Rectal smooth muscle tissue (tissue), 1 donor: ENCODE data around the gene NBEA.

ENCODE experiments used
- H3K27ac ChIP-seq: one replicate; pipeline ENCODE4 v1.7.0; 2013; ENCODE audit warnings: low read depth, low read length, inconsistent platforms
- H3K27me3 ChIP-seq: one replicate; pipeline ENCODE4 v1.7.0; 2013; ENCODE audit warnings: low read length; ENCODE audit not compliant: control insufficient read depth, insufficient read depth
- H3K36me3 ChIP-seq: one replicate; pipeline ENCODE4 v1.7.0; 2013; ENCODE audit warnings: low read length; ENCODE audit not compliant: control insufficient read depth, insufficient read depth
- H3K4me1 ChIP-seq: one replicate; pipeline ENCODE4 v1.7.0; 2013; ENCODE audit warnings: low read length; ENCODE audit not compliant: control insufficient read depth, insufficient read depth
- H3K4me3 ChIP-seq: one replicate; pipeline ENCODE4 v1.7.0; 2013; ENCODE audit warnings: low read length
- H3K9ac ChIP-seq: one replicate; pipeline ENCODE4 v1.7.0; 2013; ENCODE audit warnings: low read length

Gene NBEA

GRCh38 chr13:35499676-35500075 lies 557.6 kb downstream of the NBEA start:
- Histone ChIP-seq H3K4me1 (no peaks in the 10 kb centered on the region), H3K36me3 (no peaks in the 10 kb centered on the region), H3K27me3 (no peaks in the 10 kb centered on the region), H3K9ac (no peak overlapping the region), H3K4me3 (no peak overlapping the region), H3K27ac (no peak overlapping the region)

- Histone ChIP-seq H3K27me3 (no peaks in the 10 kb centered on the region), H3K36me3 (no peaks in the 10 kb centered on the region), H3K4me3 (no peak overlapping the region), H3K27ac (no peak overlapping the region), H3K9ac (no peak overlapping the region), H3K4me1 (no peaks in the 10 kb centered on the region)
These were observed 558.1 kb downstream of the NBEA start for GRCh38 chr13:35500144-35500543.

- Histone ChIP-seq H3K27me3 (no peaks in the 10 kb centered on the region), H3K4me1 (no peaks in the 10 kb centered on the region), H3K9ac (no peak overlapping the region), H3K27ac (no peak overlapping the region), H3K36me3 (no peaks in the 10 kb centered on the region), H3K4me3 (no peak overlapping the region)
These were observed 559.7 kb downstream of the NBEA start for GRCh38 chr13:35501661-35502235.

GRCh38 chr13:35502456-35502855 lies 560.4 kb downstream of the NBEA start:
- H3K9ac ChIP-seq = no peak overlapping the region
- H3K27ac ChIP-seq = no peak overlapping the region
- H3K4me1 ChIP-seq = no peaks in the 10 kb centered on the region
- no peaks in the 10 kb centered on the region for H3K36me3 ChIP-seq
- H3K27me3 ChIP-seq = no peaks in the 10 kb centered on the region
- H3K4me3 ChIP-seq = no peak overlapping the region

- Histone ChIP-seq H3K9ac (no peak overlapping the region), H3K36me3 (no peaks in the 10 kb centered on the region), H3K4me1 (no peaks in the 10 kb centered on the region), H3K27me3 (no peaks in the 10 kb centered on the region), H3K27ac (no peak overlapping the region), H3K4me3 (no peak overlapping the region)
These were observed 570.3 kb downstream of the NBEA start for GRCh38 chr13:35512271-35512920.

GRCh38 chr13:35514061-35514477 lies 572.0 kb downstream of the NBEA start:
- Histone ChIP-seq H3K36me3 (no peaks in the 10 kb centered on the region), H3K9ac (no peak overlapping the region), H3K4me3 (no peak overlapping the region), H3K27ac (no peak overlapping the region), H3K27me3 (no peaks in the 10 kb centered on the region), H3K4me1 (no peaks in the 10 kb centered on the region)

- Histone ChIP-seq H3K4me3 (no peak overlapping the region), H3K27ac (no peak overlapping the region), H3K27me3 (no peaks in the 10 kb centered on the region), H3K4me1 (no peaks in the 10 kb centered on the region), H3K36me3 (no peaks in the 10 kb centered on the region), H3K9ac (no peak overlapping the region)
These were observed 572.9 kb downstream of the NBEA start for GRCh38 chr13:35514801-35515502.

GRCh38 chr13:35518337-35518946 lies 576.4 kb downstream of the NBEA start:
- no peak overlapping the region for H3K4me3 ChIP-seq
- H3K27ac ChIP-seq = no peak overlapping the region
- no peaks in the 10 kb centered on the region for H3K4me1 ChIP-seq
- H3K27me3 ChIP-seq = no peaks in the 10 kb centered on the region
- no peaks in the 10 kb centered on the region for H3K36me3 ChIP-seq
- H3K9ac ChIP-seq = no peak overlapping the region

GRCh38 chr13:35524171-35524570 lies 582.1 kb downstream of the NBEA start:
- Histone ChIP-seq H3K27ac (no peak overlapping the region), H3K4me3 (no peak overlapping the region), H3K4me1 (no peaks in the 10 kb centered on the region), H3K36me3 (no peaks in the 10 kb centered on the region), H3K9ac (no peak overlapping the region), H3K27me3 (no peaks in the 10 kb centered on the region)

GRCh38 chr13:35526577-35526976 lies 584.5 kb downstream of the NBEA start:
- no peaks in the 10 kb centered on the region for H3K27me3 ChIP-seq
- H3K9ac ChIP-seq = no peak overlapping the region
- H3K36me3 ChIP-seq = no peaks in the 10 kb centered on the region
- H3K4me1 ChIP-seq = no peaks in the 10 kb centered on the region
- H3K27ac ChIP-seq = no peak overlapping the region
- H3K4me3 ChIP-seq = no peak overlapping the region

- H3K27me3 ChIP-seq = no peaks in the 10 kb centered on the region
- no peak overlapping the region for H3K27ac ChIP-seq
- no peaks in the 10 kb centered on the region for H3K36me3 ChIP-seq
- H3K4me1 ChIP-seq = no peaks in the 10 kb centered on the region
- H3K4me3 ChIP-seq = no peak overlapping the region
- no peak overlapping the region for H3K9ac ChIP-seq
These were observed 585.4 kb downstream of the NBEA start for GRCh38 chr13:35527451-35527850.

GRCh38 chr13:35530147-35530546 lies 588.1 kb downstream of the NBEA start:
- H3K4me3 ChIP-seq = no peak overlapping the region
- H3K27ac ChIP-seq = no peak overlapping the region
- H3K27me3 ChIP-seq = no peaks in the 10 kb centered on the region
- no peaks in the 10 kb centered on the region for H3K4me1 ChIP-seq
- H3K36me3 ChIP-seq = no peaks in the 10 kb centered on the region
- no peak overlapping the region for H3K9ac ChIP-seq
